Measurements from ENCODE around the gene CCDC177. TPM values are rescaled to one million over a fixed set of nuclear protein-coding genes. Genes with fewer than 3 reads are reported as not detected.

Gene CCDC177
- total RNA-seq, 1 experiment from 2014 or later: not detected

DNA sequence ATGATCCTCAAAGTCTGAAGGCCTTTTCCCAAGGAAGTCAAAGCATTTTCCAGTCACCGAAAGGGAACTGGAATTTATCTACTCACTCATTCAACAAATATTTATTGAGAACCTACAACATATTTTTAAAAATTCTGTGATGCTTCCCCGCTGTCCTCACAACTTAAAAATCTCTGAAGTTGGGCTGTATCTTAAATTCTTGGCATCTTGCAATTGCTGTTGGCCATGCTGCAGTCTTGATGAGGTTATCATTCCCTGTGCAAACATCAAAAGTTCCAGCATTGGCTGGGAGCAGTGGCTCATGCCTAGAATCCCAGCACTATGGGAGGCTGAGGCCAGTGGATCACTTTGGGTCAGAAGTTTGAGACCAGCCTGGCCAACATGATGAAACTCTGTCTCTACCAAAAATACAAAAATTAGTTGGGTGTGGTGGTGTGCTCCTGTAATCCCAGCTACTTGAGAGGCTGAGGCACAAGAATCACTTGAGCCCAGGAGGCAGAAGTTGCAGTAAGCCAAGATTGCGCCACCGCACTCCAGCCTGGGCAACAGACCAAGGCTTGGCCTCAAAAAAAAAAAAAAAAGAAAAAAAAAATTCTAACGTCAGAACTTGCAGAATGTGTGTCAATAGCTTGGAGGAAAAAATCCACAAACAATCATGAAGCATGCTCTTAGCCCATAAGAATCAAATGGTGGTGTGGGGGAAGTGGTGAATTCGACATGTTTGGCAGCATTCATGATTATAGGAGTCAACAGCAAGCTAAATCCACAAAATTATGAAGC is 34.9 kb downstream of the CCDC177 start:
- H3K9me2 ChIP-seq (replicated peaks; ENCODE audit: insufficient read depth, low read length): no peaks in the 10 kb centered on the region
- no peak overlapping the region for H2AFZ ChIP-seq (ENCODE audit: low read length)
- no peaks in the 10 kb centered on the region for H3K9me3 ChIP-seq (ENCODE audit: low read length)
- H3K4me1 ChIP-seq (ENCODE audit: low read length): no peaks in the 10 kb centered on the region
- no peak overlapping the region for H3K4me2 ChIP-seq (ENCODE audit: low read depth, low read length, poor library complexity, severe bottlenecking)
- H3K27ac ChIP-seq (ENCODE audit: low read length): no peak overlapping the region
- no peaks in the 10 kb centered on the region; the same call in 1 of the 2 replicates for H3K27me3 ChIP-seq (ENCODE audit: low read length)
- no peak overlapping the region for H3K9ac ChIP-seq (ENCODE audit: low read length)
- no peak for DNase-seq
- H3K36me3 ChIP-seq (ENCODE audit: insufficient read depth, low read length): no peaks in the 10 kb centered on the region
- H4K20me1 ChIP-seq (ENCODE audit: insufficient read depth, low read depth, low read length): no peaks in the 10 kb centered on the region
- H3K4me3 ChIP-seq (ENCODE audit: low read length): no peak overlapping the region
- no peaks in the 10 kb centered on the region for H3K79me2 ChIP-seq (ENCODE audit: low read length)

GRCh38 chr14:69538766-69539165 is 35.9 kb downstream of the CCDC177 start:
- Histone ChIP-seq H3K9ac (ENCODE audit: low read length) (no peak overlapping the region), H3K9me3 (ENCODE audit: low read length) (no peaks in the 10 kb centered on the region), H3K79me2 (ENCODE audit: low read length) (no peaks in the 10 kb centered on the region), H3K9me2 (replicated peaks; ENCODE audit: insufficient read depth, low read length) (no peaks in the 10 kb centered on the region), H3K27ac (ENCODE audit: low read length) (no peak overlapping the region), H3K27me3 (ENCODE audit: low read length) (no peaks in the 10 kb centered on the region; the same call in 1 of the 2 replicates), H3K4me1 (ENCODE audit: low read length) (no peaks in the 10 kb centered on the region), H4K20me1 (ENCODE audit: insufficient read depth, low read depth, low read length) (no peaks in the 10 kb centered on the region), H3K4me3 (ENCODE audit: low read length) (no peak overlapping the region), H2AFZ (ENCODE audit: low read length) (no peak overlapping the region), H3K36me3 (ENCODE audit: insufficient read depth, low read length) (no peaks in the 10 kb centered on the region), H3K4me2 (ENCODE audit: low read depth, low read length, poor library complexity, severe bottlenecking) (no peak overlapping the region)
- no peak for DNase-seq

DNA sequence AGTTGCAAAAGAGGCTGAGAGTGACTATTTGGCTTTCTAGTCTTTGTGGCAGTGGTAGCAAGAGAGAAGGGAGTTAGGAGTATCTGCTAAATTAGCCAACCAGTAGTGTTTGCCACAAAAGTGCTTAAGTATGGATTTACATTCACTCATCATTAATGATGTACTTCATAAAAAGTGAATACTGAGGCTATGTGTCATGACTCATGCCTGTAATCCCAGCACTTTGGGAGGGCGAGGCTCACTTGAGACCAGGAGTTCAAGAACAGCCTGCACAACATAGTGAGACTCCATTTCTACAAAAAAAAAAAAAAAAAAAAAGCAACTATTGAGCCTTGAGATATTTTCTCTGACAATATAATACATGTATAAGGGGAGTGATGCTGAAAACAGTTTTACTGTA is 36.8 kb downstream of the CCDC177 start:
- Histone ChIP-seq H3K9me2 (replicated peaks; ENCODE audit: insufficient read depth, low read length) (no peaks in the 10 kb centered on the region), H3K4me3 (ENCODE audit: low read length) (no peak overlapping the region), H3K4me2 (ENCODE audit: low read depth, low read length, poor library complexity, severe bottlenecking) (no peak overlapping the region)

GRCh38 chr14:69536971-69537370 is 37.7 kb downstream of the CCDC177 start:
- Histone ChIP-seq H3K36me3 (ENCODE audit: insufficient read depth, low read length) (no peaks in the 10 kb centered on the region), H3K4me3 (ENCODE audit: low read length) (no peak overlapping the region), H3K79me2 (ENCODE audit: low read length) (no peaks in the 10 kb centered on the region), H3K9ac (ENCODE audit: low read length) (no peak overlapping the region), H3K9me3 (ENCODE audit: low read length) (no peaks in the 10 kb centered on the region), H4K20me1 (ENCODE audit: insufficient read depth, low read depth, low read length) (no peaks in the 10 kb centered on the region), H3K4me1 (ENCODE audit: low read length) (no peaks in the 10 kb centered on the region), H3K4me2 (ENCODE audit: low read depth, low read length, poor library complexity, severe bottlenecking) (no peak overlapping the region), H3K9me2 (replicated peaks; ENCODE audit: insufficient read depth, low read length) (no peaks in the 10 kb centered on the region), H3K27me3 (ENCODE audit: low read length) (no peaks in the 10 kb centered on the region; the same call in 1 of the 2 replicates), H2AFZ (ENCODE audit: low read length) (no peak overlapping the region), H3K27ac (ENCODE audit: low read length) (no peak overlapping the region)
- DNase-seq: no peak

More for the DNA sequence above, 36.8 kb downstream of the CCDC177 start:
- H2AFZ ChIP-seq (ENCODE audit: low read length): no peak overlapping the region
- no peaks in the 10 kb centered on the region for H3K9me3 ChIP-seq (ENCODE audit: low read length)
- H3K27me3 ChIP-seq (ENCODE audit: low read length): no peaks in the 10 kb centered on the region; the same call in 1 of the 2 replicates
- DNase-seq: no peak
- no peak overlapping the region for H3K27ac ChIP-seq (ENCODE audit: low read length)
- no peaks in the 10 kb centered on the region for H3K36me3 ChIP-seq (ENCODE audit: insufficient read depth, low read length)
- H3K4me1 ChIP-seq (ENCODE audit: low read length): no peaks in the 10 kb centered on the region
- H3K79me2 ChIP-seq (ENCODE audit: low read length): no peaks in the 10 kb centered on the region
- H4K20me1 ChIP-seq (ENCODE audit: insufficient read depth, low read depth, low read length): no peaks in the 10 kb centered on the region
- no peak overlapping the region for H3K9ac ChIP-seq (ENCODE audit: low read length)

GRCh38 chr14:69535230-69535848 is 39.3 kb downstream of the CCDC177 start:
- Histone ChIP-seq H3K27me3 (ENCODE audit: low read length) (no peaks in the 10 kb centered on the region), H3K9me2 (replicated peaks; ENCODE audit: insufficient read depth, low read length) (no peaks in the 10 kb centered on the region), H3K4me1 (ENCODE audit: low read length) (no peaks in the 10 kb centered on the region), H4K20me1 (ENCODE audit: insufficient read depth, low read depth, low read length) (no peaks in the 10 kb centered on the region), H3K27ac (ENCODE audit: low read length) (no peak overlapping the region), H3K9ac (ENCODE audit: low read length) (no peak overlapping the region), H3K79me2 (ENCODE audit: low read length) (no peaks in the 10 kb centered on the region), H3K4me3 (ENCODE audit: low read length) (no peak overlapping the region), H2AFZ (ENCODE audit: low read length) (no peak overlapping the region), H3K4me2 (ENCODE audit: low read depth, low read length, poor library complexity, severe bottlenecking) (no peak overlapping the region), H3K9me3 (ENCODE audit: low read length) (no peaks in the 10 kb centered on the region), H3K36me3 (ENCODE audit: insufficient read depth, low read length) (no peaks in the 10 kb centered on the region)
- DNase-seq: no peak

- no peaks in the 10 kb centered on the region for H3K27me3 ChIP-seq (ENCODE audit: low read length)
- no peak overlapping the region for H3K9ac ChIP-seq (ENCODE audit: low read length)
- H3K4me2 ChIP-seq (ENCODE audit: low read depth, low read length, poor library complexity, severe bottlenecking): no peak overlapping the region
- no peaks in the 10 kb centered on the region for H3K36me3 ChIP-seq (ENCODE audit: insufficient read depth, low read length)
- no peaks in the 10 kb centered on the region for H3K9me2 ChIP-seq (replicated peaks; ENCODE audit: insufficient read depth, low read length)
- no peaks in the 10 kb centered on the region for H4K20me1 ChIP-seq (ENCODE audit: insufficient read depth, low read depth, low read length)
- H3K4me3 ChIP-seq (ENCODE audit: low read length): no peak overlapping the region
- no peak for DNase-seq
- H3K79me2 ChIP-seq (ENCODE audit: low read length): no peaks in the 10 kb centered on the region
- H3K27ac ChIP-seq (ENCODE audit: low read length): no peak overlapping the region
- no peaks in the 10 kb centered on the region for H3K9me3 ChIP-seq (ENCODE audit: low read length)
- H3K4me1 ChIP-seq (ENCODE audit: low read length): no peaks in the 10 kb centered on the region
- no peak overlapping the region for H2AFZ ChIP-seq (ENCODE audit: low read length)
These were observed 41.9 kb downstream of the CCDC177 start for GRCh38 chr14:69532561-69533340.

DNA sequence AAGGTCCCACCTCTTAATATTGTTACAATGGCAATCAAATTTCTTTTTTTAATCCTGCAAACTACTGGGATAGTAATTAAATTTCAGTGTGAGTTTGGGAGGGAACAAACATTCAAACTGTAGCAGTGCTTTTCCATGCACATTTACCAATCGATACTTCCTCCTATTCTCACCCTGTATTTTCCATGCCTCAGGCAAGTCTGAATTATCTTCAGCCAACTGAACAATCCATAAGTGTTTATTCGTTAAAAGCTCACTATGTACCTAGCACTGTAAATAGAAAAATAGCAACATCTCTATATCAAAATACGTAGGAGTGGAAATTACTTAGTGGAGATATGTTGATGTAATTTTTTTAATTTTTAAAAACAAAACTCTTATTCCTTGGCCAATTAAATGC is 43.5 kb downstream of the CCDC177 start:
- Histone ChIP-seq H3K9me3 (ENCODE audit: low read length) (no peaks in the 10 kb centered on the region), H3K27ac (ENCODE audit: low read length) (no peak overlapping the region), H3K79me2 (ENCODE audit: low read length) (no peaks in the 10 kb centered on the region), H3K27me3 (ENCODE audit: low read length) (no peaks in the 10 kb centered on the region), H2AFZ (ENCODE audit: low read length) (no peak overlapping the region), H3K4me2 (ENCODE audit: low read depth, low read length, poor library complexity, severe bottlenecking) (no peak overlapping the region), H3K4me3 (ENCODE audit: low read length) (no peak overlapping the region), H3K4me1 (ENCODE audit: low read length) (no peaks in the 10 kb centered on the region), H3K36me3 (ENCODE audit: insufficient read depth, low read length) (no peaks in the 10 kb centered on the region), H3K9me2 (replicated peaks; ENCODE audit: insufficient read depth, low read length) (no peaks in the 10 kb centered on the region), H4K20me1 (ENCODE audit: insufficient read depth, low read depth, low read length) (no peaks in the 10 kb centered on the region), H3K9ac (ENCODE audit: low read length) (no peak overlapping the region)
- DNase-seq: no peak

DNA sequence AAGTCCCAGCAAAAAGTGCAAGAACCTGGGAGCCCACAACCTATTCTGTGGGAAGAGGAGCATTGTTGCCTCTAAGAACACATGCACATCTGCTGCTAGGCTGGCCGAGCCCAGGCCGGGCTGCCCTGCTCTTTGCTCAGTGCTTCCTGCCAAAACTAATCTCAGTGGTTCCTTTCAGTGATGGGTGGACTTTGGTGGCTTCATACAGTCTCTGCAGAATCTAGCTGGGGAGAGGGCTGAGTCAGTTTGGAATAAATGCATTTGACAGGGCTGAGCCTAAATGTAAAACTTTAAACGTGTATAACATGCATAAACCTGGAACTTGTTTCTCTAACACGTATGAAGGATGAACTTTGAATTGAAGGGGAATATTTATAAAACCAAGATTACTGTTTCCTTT is 44.6 kb downstream of the CCDC177 start:
- no peak overlapping the region for H3K4me3 ChIP-seq (ENCODE audit: low read length)
- no peaks in the 10 kb centered on the region for H3K9me2 ChIP-seq (replicated peaks; ENCODE audit: insufficient read depth, low read length)
- no peak overlapping the region for H3K9ac ChIP-seq (ENCODE audit: low read length)
- no peaks in the 10 kb centered on the region for H3K9me3 ChIP-seq (ENCODE audit: low read length)
- no peaks in the 10 kb centered on the region for H3K4me1 ChIP-seq (ENCODE audit: low read length)
- no peak for DNase-seq
- H4K20me1 ChIP-seq (ENCODE audit: insufficient read depth, low read depth, low read length): no peaks in the 10 kb centered on the region
- H3K27me3 ChIP-seq (ENCODE audit: low read length): no peaks in the 10 kb centered on the region
- no peaks in the 10 kb centered on the region for H3K79me2 ChIP-seq (ENCODE audit: low read length)
- H3K4me2 ChIP-seq (ENCODE audit: low read depth, low read length, poor library complexity, severe bottlenecking): no peak overlapping the region
- no peak overlapping the region for H3K27ac ChIP-seq (ENCODE audit: low read length)
- no peaks in the 10 kb centered on the region for H3K36me3 ChIP-seq (ENCODE audit: insufficient read depth, low read length)
- no peak overlapping the region for H2AFZ ChIP-seq (ENCODE audit: low read length)
